OCI-LY7 (cell line): Measurements from ENCODE around the gene NAV2.

ENCODE experiments used
- EZH2phosphoT487 ChIP-seq: fragments of 200-600 bp; sonication (generic); IDR thresholded peaks from 2 replicates; pipeline ENCODE4 v1.6.1; 2018; ENCODE audit warnings: low read depth, borderline replicate concordance, mild to moderate bottlenecking, mixed run types, antibody characterized with exemption, low read length, moderate library complexity, mixed read lengths
- TF ChIP-seq, protein P1 (sequence below): fragments of 200-600 bp; sonication (generic); conservative IDR thresholded peaks from 2 replicates; pipeline ENCODE4 v1.5.1; 2014; ENCODE audit warnings: mild to moderate bottlenecking, antibody characterized with exemption, low read length, moderate library complexity, mixed read lengths

DNA sequence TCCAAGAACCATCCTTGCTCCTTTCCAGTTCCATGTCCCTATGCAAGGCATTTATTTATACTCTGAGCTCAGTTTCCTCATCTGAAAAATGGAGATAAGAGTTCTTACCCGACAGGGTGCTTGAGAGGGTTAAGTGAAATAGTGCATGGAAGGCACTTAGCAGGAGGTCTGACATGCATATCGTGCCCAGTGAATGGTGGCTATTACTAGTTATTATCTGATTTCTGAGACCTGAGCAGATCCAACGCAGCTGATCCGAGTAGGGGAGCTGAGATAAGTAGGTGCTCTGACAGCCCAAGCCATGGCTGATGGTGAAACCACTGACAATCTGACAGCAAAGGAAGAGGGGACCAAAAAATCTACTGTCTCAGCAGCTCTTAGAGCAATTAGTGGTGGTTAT lies 24.9 kb downstream of the NAV2 start:
- TF ChIP-seq, protein P1, sequence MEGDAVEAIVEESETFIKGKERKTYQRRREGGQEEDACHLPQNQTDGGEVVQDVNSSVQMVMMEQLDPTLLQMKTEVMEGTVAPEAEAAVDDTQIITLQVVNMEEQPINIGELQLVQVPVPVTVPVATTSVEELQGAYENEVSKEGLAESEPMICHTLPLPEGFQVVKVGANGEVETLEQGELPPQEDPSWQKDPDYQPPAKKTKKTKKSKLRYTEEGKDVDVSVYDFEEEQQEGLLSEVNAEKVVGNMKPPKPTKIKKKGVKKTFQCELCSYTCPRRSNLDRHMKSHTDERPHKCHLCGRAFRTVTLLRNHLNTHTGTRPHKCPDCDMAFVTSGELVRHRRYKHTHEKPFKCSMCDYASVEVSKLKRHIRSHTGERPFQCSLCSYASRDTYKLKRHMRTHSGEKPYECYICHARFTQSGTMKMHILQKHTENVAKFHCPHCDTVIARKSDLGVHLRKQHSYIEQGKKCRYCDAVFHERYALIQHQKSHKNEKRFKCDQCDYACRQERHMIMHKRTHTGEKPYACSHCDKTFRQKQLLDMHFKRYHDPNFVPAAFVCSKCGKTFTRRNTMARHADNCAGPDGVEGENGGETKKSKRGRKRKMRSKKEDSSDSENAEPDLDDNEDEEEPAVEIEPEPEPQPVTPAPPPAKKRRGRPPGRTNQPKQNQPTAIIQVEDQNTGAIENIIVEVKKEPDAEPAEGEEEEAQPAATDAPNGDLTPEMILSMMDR: no peak
- no peak for TF ChIP-seq EZH2phosphoT487
